Activated T-helper 1 cell treated with anti-CD3 and anti-CD28 coated beads, Interleukin-12 subunit alpha, Interleukin-12 subunit beta, Interleukin-2, Interleukin-4 antibody, amounts not matched to agents 30 ng/mL and 10 ng/mL and 1 ng/mL, durations not matched to agents 14 hours and 24 hours and 36 hours (primary cell): ENCODE results near the gene KCNN1. TPM values are rescaled to one million over a fixed set of nuclear protein-coding genes. Genes with fewer than 3 reads are reported as not detected.
"Not testable (repeated sequence)": the region's sequence is repeated elsewhere in the genome, so short reads cannot be mapped to it uniquely, and the experiment has no call there.

Source experiments
- DNase-seq: peaks from one replicate; pipeline ENCODE4 v3.0.0; 2021; ENCODE audit warnings: low spot score
- H3K27ac Mint-ChIP-seq: one replicate; pipeline ENCODE4 v1.8.0; 2021; ENCODE audit warnings: mild to moderate bottlenecking, mixed read lengths
- H3K27me3 Mint-ChIP-seq: one replicate; pipeline ENCODE4 v1.8.0; 2022; ENCODE audit warnings: mild to moderate bottlenecking, moderate library complexity, mixed read lengths; ENCODE audit not compliant: insufficient read depth
- H3K36me3 Mint-ChIP-seq: one replicate; pipeline ENCODE4 v1.8.0; 2021; ENCODE audit warnings: low read depth, mixed read lengths
- H3K4me1 Mint-ChIP-seq: one replicate; pipeline ENCODE4 v1.8.0; 2021; ENCODE audit warnings: low read depth, mixed read lengths
- H3K4me3 Mint-ChIP-seq: one replicate; pipeline ENCODE4 v1.8.0; 2021; ENCODE audit warnings: mild to moderate bottlenecking, moderate library complexity, mixed read lengths
- H3K9me3 Mint-ChIP-seq: one replicate; pipeline ENCODE4 v1.8.0; 2021; ENCODE audit warnings: mixed read lengths
- intact Hi-C: fragments of 100-400 bp; cut with micrococcal nuclease; formaldehyde crosslinking; loops from one replicate; pipeline ENCODE4 v1.15.1; 2024
- total RNA-seq: library from RNA; stranded (reverse); gene quantifications from 2 replicates; pipeline ENCODE4 v1.2.3, GENCODE V29; 2022

Gene KCNN1
- total RNA-seq, result not detected in 2 replicates

DNA sequence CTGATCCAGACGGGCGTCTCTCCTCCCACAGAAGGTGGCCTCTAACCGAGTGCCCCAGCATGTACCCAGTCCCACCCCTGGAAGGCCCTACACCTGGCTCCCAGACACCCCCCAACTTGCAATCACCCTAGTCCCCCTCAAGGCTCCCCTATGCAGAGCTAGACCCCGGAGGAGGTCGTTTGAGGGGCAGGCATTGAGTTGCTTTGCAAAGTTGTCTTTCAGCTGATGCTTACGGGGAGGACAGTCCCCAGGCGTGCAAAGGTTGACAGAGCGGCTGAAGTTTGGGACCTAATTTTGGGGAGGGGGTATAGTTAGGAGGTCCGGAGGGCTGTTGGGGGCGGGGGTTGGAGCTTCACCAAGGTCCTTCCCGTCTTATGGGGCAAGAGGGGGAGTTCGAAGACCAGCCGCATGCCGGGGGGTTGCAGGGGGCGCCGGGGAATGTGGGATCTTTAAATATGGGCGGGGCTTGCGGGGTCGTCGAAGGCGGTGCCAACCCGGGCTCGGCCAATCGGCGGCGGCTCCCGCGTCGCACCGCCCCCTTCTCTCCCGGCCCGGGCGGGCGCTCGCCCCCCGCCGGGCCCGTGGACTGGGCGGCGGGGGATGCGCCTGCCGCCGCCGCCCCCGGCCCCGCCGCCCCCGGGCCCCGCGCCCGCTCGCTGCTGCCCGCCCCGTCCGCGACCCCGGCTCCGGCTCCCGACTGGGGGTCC lies at the start of gene KCNN1:
Gene KCNN1, plus strand, starts transcription at position 558 of the 707 bp plus-strand sequence. CDS start 6,782 bp downstream, outside the sequence.
- Mint-ChIP-seq H3K27ac (no peak within 1 kb of the TSS), H3K4me1 (no peaks in the 10 kb centered on the region), H3K27me3 (peaks cover 42% of the 10 kb centered on the region), H3K4me3 (no peak within 1 kb of the TSS), H3K9me3 (no peaks in the 10 kb centered on the region), H3K36me3 (no peaks in the 10 kb centered on the region)
- intact Hi-C loops, result loop anchor here (2.0 kb wide), 1 partner anchor 16 kb away; no protein-coding TSS in a partner anchor
- DNase-seq, result no peak

DNA sequence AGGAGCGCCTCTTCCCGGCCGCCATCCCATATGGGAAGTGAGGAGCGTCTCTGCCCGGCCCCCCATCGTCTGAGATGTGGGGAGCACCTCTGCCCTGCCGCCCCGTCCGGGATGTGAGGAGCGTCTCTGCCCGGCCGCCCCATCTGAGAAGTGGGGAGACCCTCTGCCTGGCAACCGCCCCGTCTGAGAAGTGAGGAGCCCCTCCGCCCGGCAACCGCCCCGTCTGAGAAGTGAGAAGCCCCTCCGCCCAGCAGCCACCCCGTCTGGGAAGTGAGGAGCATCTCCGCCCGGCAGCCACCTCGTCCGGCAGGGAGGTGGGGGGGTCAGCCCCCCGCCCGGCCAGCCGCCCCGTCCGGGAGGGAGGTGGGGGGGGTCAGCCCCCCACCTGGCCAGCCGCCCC lies 48.8 kb upstream of the KCNN1 start:
- H3K4me3 Mint-ChIP-seq, H3K9me3 Mint-ChIP-seq, H3K27me3 Mint-ChIP-seq, H3K27ac Mint-ChIP-seq, DNase-seq, H3K4me1 Mint-ChIP-seq, H3K36me3 Mint-ChIP-seq, intact Hi-C loops: not testable (repeated sequence)

- DNase-seq, H3K27me3 Mint-ChIP-seq, H3K4me1 Mint-ChIP-seq, intact Hi-C loops, H3K4me3 Mint-ChIP-seq, H3K27ac Mint-ChIP-seq, H3K9me3 Mint-ChIP-seq, H3K36me3 Mint-ChIP-seq: not testable (repeated sequence)
Measured at GRCh38 chr19:17919122-17919521, 47.8 kb upstream of the KCNN1 start.

GRCh38 chr19:17920527-17920926 lies 46.4 kb upstream of the KCNN1 start:
- Mint-ChIP-seq H3K4me1 (no peaks in the 10 kb centered on the region), H3K9me3 (no peaks in the 10 kb centered on the region), H3K27ac (no peak overlapping the region), H3K4me3 (no peak overlapping the region), H3K36me3 (no peaks in the 10 kb centered on the region), H3K27me3 (peaks cover 3% of the 10 kb centered on the region)
- no peak for DNase-seq
- intact Hi-C loops, result no loop called here

GRCh38 chr19:17922138-17922537 lies 44.8 kb upstream of the KCNN1 start:
- no peak overlapping the region for H3K4me3 Mint-ChIP-seq
- no peaks in the 10 kb centered on the region for H3K4me1 Mint-ChIP-seq
- intact Hi-C loops, result no loop called here
- no peaks in the 10 kb centered on the region for H3K9me3 Mint-ChIP-seq
- no peak for DNase-seq
- no peak overlapping the region for H3K27ac Mint-ChIP-seq
- no peaks in the 10 kb centered on the region for H3K27me3 Mint-ChIP-seq
- no peaks in the 10 kb centered on the region for H3K36me3 Mint-ChIP-seq

GRCh38 chr19:17926044-17926443 lies 40.9 kb upstream of the KCNN1 start:
- intact Hi-C loops, result no loop called here
- Mint-ChIP-seq H3K36me3 (no peaks in the 10 kb centered on the region), H3K4me1 (no peaks in the 10 kb centered on the region), H3K27me3 (no peaks in the 10 kb centered on the region), H3K9me3 (no peaks in the 10 kb centered on the region), H3K27ac (no peak overlapping the region), H3K4me3 (no peak overlapping the region)
- DNase-seq, result no peak

DNA sequence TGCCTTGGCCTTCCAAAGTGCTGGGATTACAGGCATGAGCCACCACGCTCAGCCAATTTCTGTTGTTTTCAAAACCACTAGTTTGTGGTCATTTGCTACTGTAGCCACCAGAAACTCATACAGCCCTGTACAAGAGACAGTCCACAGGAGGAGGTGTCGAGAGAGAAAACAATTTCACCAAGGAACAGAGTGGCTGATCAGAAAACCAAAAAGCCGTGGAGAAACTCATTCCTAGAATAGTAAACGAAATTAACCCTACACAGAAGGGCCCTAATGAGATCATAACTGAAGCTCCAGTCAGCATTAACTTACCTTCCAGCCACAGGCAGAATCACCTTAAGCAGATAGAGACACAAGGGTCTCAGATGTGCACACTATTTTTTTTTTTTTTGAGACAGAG lies 37.9 kb upstream of the KCNN1 start:
- Mint-ChIP-seq H3K4me3 (no peak overlapping the region), H3K36me3 (no peaks in the 10 kb centered on the region), H3K27ac (no peak overlapping the region)

DNA sequence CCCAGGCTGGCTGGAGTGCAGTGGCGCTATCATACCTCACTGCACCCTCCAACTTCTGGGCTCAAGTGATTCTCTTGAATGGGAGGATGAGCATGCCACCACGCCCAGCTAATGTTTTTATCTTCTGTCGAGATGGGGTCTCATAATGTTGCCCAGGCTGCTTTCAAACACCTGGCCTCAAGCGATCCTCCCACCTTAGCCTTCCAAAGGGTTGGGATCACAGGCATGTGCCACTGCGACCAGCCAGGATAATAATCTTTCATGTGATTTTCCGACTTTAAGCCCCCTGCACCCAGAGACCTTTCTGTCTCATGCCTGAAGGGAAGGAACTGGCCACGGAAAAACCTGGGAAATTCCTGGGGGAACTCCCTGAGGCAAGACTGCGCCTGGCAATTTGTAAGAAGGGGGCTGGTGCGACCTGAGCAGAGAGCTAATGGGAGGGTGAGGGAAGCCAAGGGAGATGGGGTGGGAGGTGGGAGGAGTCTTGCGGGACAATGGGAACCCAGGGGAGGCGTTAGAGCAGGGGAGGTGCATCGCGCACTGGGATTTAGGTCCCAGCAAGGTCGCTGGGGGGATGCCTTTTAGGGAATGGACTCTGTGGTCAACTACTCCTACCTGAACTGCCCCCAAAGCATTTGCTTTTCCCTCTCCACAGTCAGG lies 35.2 kb upstream of the KCNN1 start:
- Mint-ChIP-seq H3K27me3 (no peaks in the 10 kb centered on the region), H3K4me1 (peaks cover 21% of the 10 kb centered on the region), H3K36me3 (peaks cover 2% of the 10 kb centered on the region), H3K4me3 (peak overlapping the region; percentile 68), H3K9me3 (no peaks in the 10 kb centered on the region), H3K27ac (no peak overlapping the region)
- intact Hi-C loops, result loop anchor here (1.0 to 5.0 kb wide), 5 partner anchors 15 to 986 kb away; partner anchors contain the start of genes COPE, DDX49 and RPL18A
- DNase-seq, result no peak

More for the DNA sequence above, 37.9 kb upstream of the KCNN1 start:
- Mint-ChIP-seq H3K4me1 (peaks cover 21% of the 10 kb centered on the region), H3K9me3 (no peaks in the 10 kb centered on the region), H3K27me3 (no peaks in the 10 kb centered on the region)
- intact Hi-C loops, result no loop called here
- no peak for DNase-seq

DNA sequence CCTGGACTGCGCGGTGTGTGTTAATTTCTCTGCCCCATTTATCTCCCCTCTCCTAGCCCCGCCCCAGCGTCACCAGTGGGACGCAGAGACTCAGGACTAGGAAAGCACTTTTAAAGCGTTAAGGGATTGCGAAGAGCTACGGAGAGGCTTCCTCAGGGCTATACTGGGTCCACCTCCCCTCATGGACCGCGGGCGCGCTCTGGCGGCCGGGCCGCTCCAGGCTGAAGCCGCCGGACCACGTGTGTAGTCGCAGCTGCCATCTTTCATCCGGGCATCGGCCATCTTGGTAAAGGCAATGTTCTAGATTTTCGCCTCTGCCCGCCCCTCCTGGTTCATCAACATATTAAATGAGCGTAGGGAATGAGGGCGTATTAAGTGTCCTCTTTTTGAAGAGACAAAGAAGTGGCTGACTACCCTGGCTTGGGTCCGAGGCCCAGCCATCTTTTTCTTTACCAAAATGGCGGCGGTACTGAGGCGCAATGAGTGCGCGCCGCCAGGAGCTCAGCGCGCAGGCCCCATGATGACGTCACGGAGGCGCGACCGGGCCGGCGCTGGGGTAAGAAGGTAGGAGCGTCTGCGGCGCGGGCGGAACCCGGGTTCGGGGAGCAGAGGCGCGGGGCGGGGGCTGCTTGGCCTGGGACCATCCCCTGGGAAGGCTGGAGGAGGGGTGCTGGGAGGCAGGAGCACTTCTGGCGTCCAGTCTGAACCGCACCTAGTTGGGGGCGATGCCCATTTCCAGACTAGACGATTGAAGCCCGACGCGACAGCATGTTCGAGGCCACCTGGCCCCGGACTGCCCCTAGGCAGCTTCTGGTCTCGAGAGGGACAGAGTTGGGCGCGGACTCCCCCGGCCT lies 34.2 kb upstream of the KCNN1 start, which contains the start of gene CCDC124:
Gene CCDC124, plus strand, starts transcription at position 531 of the 854 bp plus-strand sequence. CDS start 3,406 bp downstream, outside the sequence.
- Mint-ChIP-seq H3K27me3 (no peaks in the 10 kb centered on the region), H3K4me1 (peaks cover 21% of the 10 kb centered on the region), H3K9me3 (no peaks in the 10 kb centered on the region), H3K36me3 (peaks cover 2% of the 10 kb centered on the region), H3K27ac (peak within 1 kb of the TSS; percentile 82), H3K4me3 (peak within 1 kb of the TSS; percentile 87)
- intact Hi-C loops, result loop anchor here (1.0 to 5.0 kb wide), 5 partner anchors 14 to 985 kb away; partner anchors contain the start of genes COPE, DDX49 and RPL18A
- peak; percentile 89 for DNase-seq

DNA sequence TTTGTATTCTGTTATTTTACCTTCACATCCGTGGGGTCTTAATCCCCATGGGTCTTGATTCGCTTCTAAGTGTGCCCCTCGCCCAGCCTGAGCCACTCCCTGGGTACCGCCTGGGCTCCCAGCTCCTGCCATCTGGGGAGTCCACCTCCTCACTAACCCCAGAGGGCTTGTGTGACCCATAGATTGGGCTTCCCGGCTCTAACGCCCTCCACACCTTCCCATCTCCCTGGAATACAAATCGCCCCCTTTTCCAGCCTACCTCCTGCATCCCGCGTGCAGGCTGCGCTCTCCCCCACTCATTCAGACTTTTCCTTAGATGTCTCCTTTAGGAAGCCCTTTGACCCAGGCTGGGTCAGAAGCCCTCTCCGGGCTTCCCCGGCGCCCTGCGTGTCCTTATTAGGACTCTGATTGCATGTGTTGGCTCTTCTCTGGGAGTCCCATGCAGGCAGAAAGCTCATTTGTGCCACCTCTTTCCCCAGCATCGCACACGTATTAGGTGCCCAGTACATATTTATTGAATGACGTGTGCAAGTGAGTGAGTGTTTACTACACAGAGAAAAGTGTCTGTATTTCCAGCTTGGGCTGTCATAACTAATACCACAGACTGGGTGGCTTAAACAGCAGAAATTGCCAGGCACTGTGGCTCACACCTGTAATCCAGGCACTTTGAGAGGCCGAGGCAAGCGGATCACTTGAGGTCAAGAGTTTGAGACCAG lies 33.3 kb upstream of the KCNN1 start:
- DNase-seq, result no peak
- intact Hi-C loops, result loop anchor here (2.0 to 5.0 kb wide), 2 partner anchors 13 to 984 kb away; partner anchors contain the start of genes COPE and DDX49
- H3K27ac Mint-ChIP-seq, result peak overlapping the region; percentile 82
- H3K4me3 Mint-ChIP-seq, result peak overlapping the region; percentile 87
- H3K4me1 Mint-ChIP-seq, result peaks cover 21% of the 10 kb centered on the region
- H3K9me3 Mint-ChIP-seq, result no peaks in the 10 kb centered on the region
- H3K27me3 Mint-ChIP-seq, result no peaks in the 10 kb centered on the region
- peaks cover 2% of the 10 kb centered on the region for H3K36me3 Mint-ChIP-seq

- peaks cover 20% of the 10 kb centered on the region for H3K4me1 Mint-ChIP-seq
- H3K27ac Mint-ChIP-seq, result no peak overlapping the region
- DNase-seq, result no peak
- no peak overlapping the region for H3K4me3 Mint-ChIP-seq
- peaks cover 5% of the 10 kb centered on the region for H3K36me3 Mint-ChIP-seq
- peaks cover 2% of the 10 kb centered on the region for H3K27me3 Mint-ChIP-seq
- no peaks in the 10 kb centered on the region for H3K9me3 Mint-ChIP-seq
- intact Hi-C loops, result no loop called here
Measured at GRCh38 chr19:17936379-17936778, 30.5 kb upstream of the KCNN1 start.

GRCh38 chr19:17937371-17937900 lies 29.5 kb upstream of the KCNN1 start:
- Mint-ChIP-seq H3K36me3 (peaks cover 5% of the 10 kb centered on the region), H3K4me3 (no peak overlapping the region), H3K4me1 (peaks cover 10% of the 10 kb centered on the region), H3K27me3 (peaks cover 2% of the 10 kb centered on the region), H3K27ac (no peak overlapping the region), H3K9me3 (no peaks in the 10 kb centered on the region)
- no peak for DNase-seq
- intact Hi-C loops, result no loop called here
